ENCODE measurements around the gene MAN1C1.
"Not testable (repeated sequence)": the region's sequence is repeated elsewhere in the genome, so short reads cannot be mapped to it uniquely, and the experiment has no call there.

The MAN1C1 gene

GRCh38 chr1:25697435-25698217 lies 81.0 kb downstream of the MAN1C1 start:
- H3K4me3 ChIP-seq (ENCODE audit: insufficient read length, low read depth): no peak overlapping the region
- TF ChIP-seq ZNF274 (IDR thresholded peaks at IDR 0.05; ENCODE audit: low read depth, low read length) (no peak), YY1 (IDR thresholded peaks at IDR 0.05; ENCODE audit: insufficient read depth, insufficient read length) (no peak), SUZ12 (IDR thresholded peaks at IDR 0.05; ENCODE audit: extremely low read depth, insufficient read depth, insufficient read length) (no peak)
- no peak for DNase-seq (ENCODE audit: low read depth, low spot score)
- no peak overlapping the region for H3K9ac ChIP-seq (ENCODE audit: insufficient read length, low read depth)
- H3K9me3 ChIP-seq (ENCODE audit: insufficient read depth, low read length): no peaks in the 10 kb centered on the region
- H3K36me3 ChIP-seq (ENCODE audit: insufficient read depth, insufficient read length, low read length): no peaks in the 10 kb centered on the region
- peaks cover 29% of the 10 kb centered on the region for H3K4me1 ChIP-seq (ENCODE audit: insufficient read depth, insufficient read length)
- no peaks in the 10 kb centered on the region for H3K27me3 ChIP-seq (ENCODE audit: insufficient read depth, insufficient read length)

- H3K4me1 ChIP-seq (ENCODE audit: insufficient read depth, insufficient read length): peaks cover 31% of the 10 kb centered on the region
- H3K9me3 ChIP-seq (ENCODE audit: insufficient read depth, low read length): no peaks in the 10 kb centered on the region
- H3K36me3 ChIP-seq (ENCODE audit: insufficient read depth, insufficient read length, low read length): no peaks in the 10 kb centered on the region
- H3K4me3 ChIP-seq (ENCODE audit: insufficient read length, low read depth): no peak overlapping the region
- TF ChIP-seq SUZ12 (IDR thresholded peaks at IDR 0.05; ENCODE audit: extremely low read depth, insufficient read depth, insufficient read length) (no peak), YY1 (IDR thresholded peaks at IDR 0.05; ENCODE audit: insufficient read depth, insufficient read length) (no peak), ZNF274 (IDR thresholded peaks at IDR 0.05; ENCODE audit: low read depth, low read length) (no peak)
- no peak overlapping the region for H3K9ac ChIP-seq (ENCODE audit: insufficient read length, low read depth)
- no peaks in the 10 kb centered on the region for H3K27me3 ChIP-seq (ENCODE audit: insufficient read depth, insufficient read length)
- DNase-seq (ENCODE audit: low read depth, low spot score): no peak
Observed at GRCh38 chr1:25698252-25698651, 81.7 kb downstream of the MAN1C1 start.

- DNase-seq (ENCODE audit: low read depth, low spot score): not testable (repeated sequence)
- peaks cover 36% of the 10 kb centered on the region for H3K4me1 ChIP-seq (ENCODE audit: insufficient read depth, insufficient read length)
Observed at GRCh38 chr1:25699059-25699458, 82.5 kb downstream of the MAN1C1 start.

GRCh38 chr1:25699500-25700143 lies 83.0 kb downstream of the MAN1C1 start:
- TF ChIP-seq YY1 (IDR thresholded peaks at IDR 0.05; ENCODE audit: insufficient read depth, insufficient read length) (no peak), ZNF274 (IDR thresholded peaks at IDR 0.05; ENCODE audit: low read depth, low read length) (no peak), SUZ12 (IDR thresholded peaks at IDR 0.05; ENCODE audit: extremely low read depth, insufficient read depth, insufficient read length) (no peak)
- Histone ChIP-seq H3K36me3 (ENCODE audit: insufficient read depth, insufficient read length, low read length) (no peaks in the 10 kb centered on the region), H3K4me1 (ENCODE audit: insufficient read depth, insufficient read length) (peaks cover 38% of the 10 kb centered on the region), H3K4me3 (ENCODE audit: insufficient read length, low read depth) (no peak overlapping the region), H3K27me3 (ENCODE audit: insufficient read depth, insufficient read length) (no peaks in the 10 kb centered on the region), H3K9ac (ENCODE audit: insufficient read length, low read depth) (peak overlapping the region; percentile 29), H3K9me3 (ENCODE audit: insufficient read depth, low read length) (no peaks in the 10 kb centered on the region)
- no peak for DNase-seq (ENCODE audit: low read depth, low spot score)

More at GRCh38 chr1:25699059-25699458, 82.5 kb downstream of the MAN1C1 start:
- H3K9ac ChIP-seq (ENCODE audit: insufficient read length, low read depth); H3K4me3 ChIP-seq (ENCODE audit: insufficient read length, low read depth); H3K9me3 ChIP-seq (ENCODE audit: insufficient read depth, low read length); H3K36me3 ChIP-seq (ENCODE audit: insufficient read depth, insufficient read length, low read length); H3K27me3 ChIP-seq (ENCODE audit: insufficient read depth, insufficient read length): not testable (repeated sequence)

GRCh38 chr1:25700144-25700523 lies 83.5 kb downstream of the MAN1C1 start:
- no peak for DNase-seq (ENCODE audit: low read depth, low spot score)
- Histone ChIP-seq H3K9me3 (ENCODE audit: insufficient read depth, low read length) (no peaks in the 10 kb centered on the region), H3K4me1 (ENCODE audit: insufficient read depth, insufficient read length) (peaks cover 35% of the 10 kb centered on the region), H3K9ac (ENCODE audit: insufficient read length, low read depth) (no peak overlapping the region), H3K36me3 (ENCODE audit: insufficient read depth, insufficient read length, low read length) (no peaks in the 10 kb centered on the region), H3K4me3 (ENCODE audit: insufficient read length, low read depth) (no peak overlapping the region), H3K27me3 (ENCODE audit: insufficient read depth, insufficient read length) (no peaks in the 10 kb centered on the region)
- TF ChIP-seq SUZ12 (IDR thresholded peaks at IDR 0.05; ENCODE audit: extremely low read depth, insufficient read depth, insufficient read length): no peak
- TF ChIP-seq YY1 (IDR thresholded peaks at IDR 0.05; ENCODE audit: insufficient read depth, insufficient read length): no peak
- TF ChIP-seq ZNF274 (IDR thresholded peaks at IDR 0.05; ENCODE audit: low read depth, low read length): no peak

- H3K36me3 ChIP-seq (ENCODE audit: insufficient read depth, insufficient read length, low read length): no peaks in the 10 kb centered on the region
- H3K27me3 ChIP-seq (ENCODE audit: insufficient read depth, insufficient read length): no peaks in the 10 kb centered on the region
- no peak for TF ChIP-seq ZNF274 (IDR thresholded peaks at IDR 0.05; ENCODE audit: low read depth, low read length)
- TF ChIP-seq SUZ12 (IDR thresholded peaks at IDR 0.05; ENCODE audit: extremely low read depth, insufficient read depth, insufficient read length): no peak
- no peak for TF ChIP-seq YY1 (IDR thresholded peaks at IDR 0.05; ENCODE audit: insufficient read depth, insufficient read length)
- no peak overlapping the region for H3K9ac ChIP-seq (ENCODE audit: insufficient read length, low read depth)
- DNase-seq (ENCODE audit: low read depth, low spot score): no peak
- no peak overlapping the region for H3K4me3 ChIP-seq (ENCODE audit: insufficient read length, low read depth)
- peaks cover 35% of the 10 kb centered on the region for H3K4me1 ChIP-seq (ENCODE audit: insufficient read depth, insufficient read length)
- H3K9me3 ChIP-seq (ENCODE audit: insufficient read depth, low read length): no peaks in the 10 kb centered on the region
Observed at GRCh38 chr1:25700626-25701025, 84.0 kb downstream of the MAN1C1 start.

GRCh38 chr1:25701030-25701785 lies 84.6 kb downstream of the MAN1C1 start:
- no peak overlapping the region for H3K4me3 ChIP-seq (ENCODE audit: insufficient read length, low read depth)
- no peaks in the 10 kb centered on the region for H3K36me3 ChIP-seq (ENCODE audit: insufficient read depth, insufficient read length, low read length)
- H3K9ac ChIP-seq (ENCODE audit: insufficient read length, low read depth): peak overlapping the region; percentile 0
- no peaks in the 10 kb centered on the region for H3K27me3 ChIP-seq (ENCODE audit: insufficient read depth, insufficient read length)
- TF ChIP-seq YY1 (IDR thresholded peaks at IDR 0.05; ENCODE audit: insufficient read depth, insufficient read length) (no peak), ZNF274 (IDR thresholded peaks at IDR 0.05; ENCODE audit: low read depth, low read length) (no peak), SUZ12 (IDR thresholded peaks at IDR 0.05; ENCODE audit: extremely low read depth, insufficient read depth, insufficient read length) (no peak)
- peaks cover 41% of the 10 kb centered on the region for H3K4me1 ChIP-seq (ENCODE audit: insufficient read depth, insufficient read length)
- no peak for DNase-seq (ENCODE audit: low read depth, low spot score)
- H3K9me3 ChIP-seq (ENCODE audit: insufficient read depth, low read length): no peaks in the 10 kb centered on the region

Data from NT2/D1 (cell line).